ENCODE data around the gene SPPL2C.

GRCh38 chr17:45895304-45895968 is 50.8 kb downstream of the SPPL2C start:
- TF ChIP-seq POLR2AphosphoS5 (IDR thresholded peaks at IDR 0.05) (no peak), POLR2A (IDR thresholded peaks at IDR 0.05) (no peak), EP300 (IDR thresholded peaks at IDR 0.05) (no peak)
- TF ChIP-seq, protein P1, sequence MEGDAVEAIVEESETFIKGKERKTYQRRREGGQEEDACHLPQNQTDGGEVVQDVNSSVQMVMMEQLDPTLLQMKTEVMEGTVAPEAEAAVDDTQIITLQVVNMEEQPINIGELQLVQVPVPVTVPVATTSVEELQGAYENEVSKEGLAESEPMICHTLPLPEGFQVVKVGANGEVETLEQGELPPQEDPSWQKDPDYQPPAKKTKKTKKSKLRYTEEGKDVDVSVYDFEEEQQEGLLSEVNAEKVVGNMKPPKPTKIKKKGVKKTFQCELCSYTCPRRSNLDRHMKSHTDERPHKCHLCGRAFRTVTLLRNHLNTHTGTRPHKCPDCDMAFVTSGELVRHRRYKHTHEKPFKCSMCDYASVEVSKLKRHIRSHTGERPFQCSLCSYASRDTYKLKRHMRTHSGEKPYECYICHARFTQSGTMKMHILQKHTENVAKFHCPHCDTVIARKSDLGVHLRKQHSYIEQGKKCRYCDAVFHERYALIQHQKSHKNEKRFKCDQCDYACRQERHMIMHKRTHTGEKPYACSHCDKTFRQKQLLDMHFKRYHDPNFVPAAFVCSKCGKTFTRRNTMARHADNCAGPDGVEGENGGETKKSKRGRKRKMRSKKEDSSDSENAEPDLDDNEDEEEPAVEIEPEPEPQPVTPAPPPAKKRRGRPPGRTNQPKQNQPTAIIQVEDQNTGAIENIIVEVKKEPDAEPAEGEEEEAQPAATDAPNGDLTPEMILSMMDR (IDR thresholded peaks at IDR 0.05): peak in 1 of 4 experiments; percentile 10

Measured in gastroesophageal sphincter (tissue), 3 donors.